ENCODE results near the gene HSPA12A. TPM values are rescaled to one million over a fixed set of nuclear protein-coding genes. Genes with fewer than 3 reads are reported as not detected.
A peak's percentile ranks its signal among the peaks of the same experiment; 100 is the strongest.

HSPA12A gene
- total RNA-seq, 1 donor from 2014 or later = 7.9 TPM

- no peak overlapping the region for H3K9ac ChIP-seq (ENCODE audit: low read length)
- no peak overlapping the region for H3K27ac Mint-ChIP-seq (ENCODE audit: unreplicated experiment)
Observed at GRCh38 chr10:116669832-116670644, 72.3 kb downstream of the HSPA12A start.

GRCh38 chr10:116669080-116669479, 73.3 kb downstream of the HSPA12A start:
- H3K27me3 ChIP-seq (ENCODE audit: insufficient read depth, low read length) = no peaks in the 10 kb centered on the region
- H3K27me3 Mint-ChIP-seq (ENCODE audit: low read depth, unreplicated experiment) = peaks cover 4% of the 10 kb centered on the region
- H3K9me3 Mint-ChIP-seq (ENCODE audit: unreplicated experiment) = peaks cover 7% of the 10 kb centered on the region
- peaks cover 2% of the 10 kb centered on the region for H3K36me3 Mint-ChIP-seq (ENCODE audit: low read depth, unreplicated experiment)
- H3K4me2 ChIP-seq (ENCODE audit: low read length) = no peak overlapping the region
- FAIRE-seq = no peak
- H3K27ac Mint-ChIP-seq (ENCODE audit: unreplicated experiment) = no peak overlapping the region
- H3K36me3 ChIP-seq (ENCODE audit: insufficient read depth, low read length) = peaks cover 4% of the 10 kb centered on the region
- H3K4me3 Mint-ChIP-seq (ENCODE audit: unreplicated experiment) = peak overlapping the region; percentile 31
- TF ChIP-seq EZH2 (IDR thresholded peaks at IDR 0.05; ENCODE audit: insufficient read depth, low read length) (no peak), CTCF (IDR thresholded peaks at IDR 0.05; ENCODE audit: insufficient read depth, low read depth, low read length) (no peak)
- peaks cover 6% of the 10 kb centered on the region for H3K4me1 ChIP-seq (ENCODE audit: insufficient read depth, low read length)
- H3K27ac ChIP-seq (ENCODE audit: low read depth, low read length) = no peak overlapping the region
- H3K4me1 Mint-ChIP-seq (ENCODE audit: low read depth, unreplicated experiment) = peaks cover 10% of the 10 kb centered on the region
- DNase-seq (ENCODE audit: low read depth) = no peak
- H3K9ac ChIP-seq (ENCODE audit: low read length) = no peak overlapping the region
- H3K4me3 ChIP-seq (ENCODE audit: insufficient read depth, low read depth, low read length) = no peak overlapping the region
- H3K9me3 ChIP-seq (ENCODE audit: insufficient read depth, low read depth, low read length) = no peaks in the 10 kb centered on the region
- no peaks in the 10 kb centered on the region for H4K20me1 ChIP-seq (ENCODE audit: insufficient read depth, low read length)
- H3K79me2 ChIP-seq (ENCODE audit: insufficient read depth, low read length) = no peaks in the 10 kb centered on the region
- H2AFZ ChIP-seq (ENCODE audit: low read depth, low read length) = no peak overlapping the region

More at GRCh38 chr10:116669832-116670644, 72.3 kb downstream of the HSPA12A start:
- Histone ChIP-seq H3K4me2 (ENCODE audit: low read length) (peak overlapping the region; percentile 46), H3K36me3 (ENCODE audit: insufficient read depth, low read length) (peaks cover 4% of the 10 kb centered on the region), H3K4me3 (ENCODE audit: insufficient read depth, low read depth, low read length) (no peak overlapping the region), H4K20me1 (ENCODE audit: insufficient read depth, low read length) (no peaks in the 10 kb centered on the region), H3K27me3 (ENCODE audit: insufficient read depth, low read length) (no peaks in the 10 kb centered on the region), H3K4me1 (ENCODE audit: insufficient read depth, low read length) (peaks cover 6% of the 10 kb centered on the region), H2AFZ (ENCODE audit: low read depth, low read length) (no peak overlapping the region), H3K27ac (ENCODE audit: low read depth, low read length) (no peak overlapping the region), H3K9me3 (ENCODE audit: insufficient read depth, low read depth, low read length) (no peaks in the 10 kb centered on the region), H3K79me2 (ENCODE audit: insufficient read depth, low read length) (no peaks in the 10 kb centered on the region)
- Mint-ChIP-seq H3K36me3 (ENCODE audit: low read depth, unreplicated experiment) (peaks cover 6% of the 10 kb centered on the region), H3K27me3 (ENCODE audit: low read depth, unreplicated experiment) (peaks cover 7% of the 10 kb centered on the region), H3K4me3 (ENCODE audit: unreplicated experiment) (peak overlapping the region; percentile 62), H3K9me3 (ENCODE audit: unreplicated experiment) (peaks cover 7% of the 10 kb centered on the region), H3K4me1 (ENCODE audit: low read depth, unreplicated experiment) (peaks cover 10% of the 10 kb centered on the region)
- TF ChIP-seq CTCF (IDR thresholded peaks at IDR 0.05; ENCODE audit: insufficient read depth, low read depth, low read length) = no peak
- TF ChIP-seq EZH2 (IDR thresholded peaks at IDR 0.05; ENCODE audit: insufficient read depth, low read length) = no peak
- FAIRE-seq = no peak
- DNase-seq (ENCODE audit: low read depth) = no peak

- no peak overlapping the region for H3K9ac ChIP-seq (ENCODE audit: low read length)
- H3K4me3 ChIP-seq (ENCODE audit: insufficient read depth, low read depth, low read length) = no peak overlapping the region
- Mint-ChIP-seq H3K4me3 (ENCODE audit: unreplicated experiment) (no peak overlapping the region), H3K9me3 (ENCODE audit: unreplicated experiment) (peaks cover 7% of the 10 kb centered on the region), H3K4me1 (ENCODE audit: low read depth, unreplicated experiment) (peaks cover 10% of the 10 kb centered on the region), H3K27me3 (ENCODE audit: low read depth, unreplicated experiment) (peaks cover 4% of the 10 kb centered on the region), H3K27ac (ENCODE audit: unreplicated experiment) (no peak overlapping the region), H3K36me3 (ENCODE audit: low read depth, unreplicated experiment) (peaks cover 2% of the 10 kb centered on the region)
- DNase-seq (ENCODE audit: low read depth) (no peak), FAIRE-seq (no peak)
- TF ChIP-seq CTCF (IDR thresholded peaks at IDR 0.05; ENCODE audit: insufficient read depth, low read depth, low read length) = no peak
- TF ChIP-seq EZH2 (IDR thresholded peaks at IDR 0.05; ENCODE audit: insufficient read depth, low read length) = no peak
- H4K20me1 ChIP-seq (ENCODE audit: insufficient read depth, low read length) = no peaks in the 10 kb centered on the region
- no peaks in the 10 kb centered on the region for H3K79me2 ChIP-seq (ENCODE audit: insufficient read depth, low read length)
- no peak overlapping the region for H2AFZ ChIP-seq (ENCODE audit: low read depth, low read length)
- H3K27ac ChIP-seq (ENCODE audit: low read depth, low read length) = no peak overlapping the region
- no peaks in the 10 kb centered on the region for H3K27me3 ChIP-seq (ENCODE audit: insufficient read depth, low read length)
- H3K4me1 ChIP-seq (ENCODE audit: insufficient read depth, low read length) = peaks cover 6% of the 10 kb centered on the region
- no peak overlapping the region for H3K4me2 ChIP-seq (ENCODE audit: low read length)
- H3K9me3 ChIP-seq (ENCODE audit: insufficient read depth, low read depth, low read length) = no peaks in the 10 kb centered on the region
- peaks cover 4% of the 10 kb centered on the region for H3K36me3 ChIP-seq (ENCODE audit: insufficient read depth, low read length)
Observed at GRCh38 chr10:116668446-116668845, 73.9 kb downstream of the HSPA12A start.
